Astrocyte of the spinal cord (primary cell): ENCODE data around the gene SLC24A1.

ENCODE experiments used
- DNase-seq: peaks from one replicate; pipeline ENCODE4 v3.0.0; 2011; ENCODE audit warnings: low read depth, low spot score
- H3K4me3 ChIP-seq: 2 replicates; pipeline ENCODE4 v1.5.1; 2011; ENCODE audit warnings: low read depth, mild to moderate bottlenecking, low read length, moderate library complexity
- in situ Hi-C: cut with HindIII; loops from 2 replicates; pipeline ENCODE4 v1.10.0; 2017; ENCODE audit warnings: low sequenced_read_pairs
- TF ChIP-seq, protein P1 (sequence below): IDR thresholded peaks from 2 replicates; pipeline ENCODE4 v1.5.1; 2012; ENCODE audit warnings: low read depth, mild to moderate bottlenecking, low read length, inconsistent platforms

SLC24A1 gene

DNA sequence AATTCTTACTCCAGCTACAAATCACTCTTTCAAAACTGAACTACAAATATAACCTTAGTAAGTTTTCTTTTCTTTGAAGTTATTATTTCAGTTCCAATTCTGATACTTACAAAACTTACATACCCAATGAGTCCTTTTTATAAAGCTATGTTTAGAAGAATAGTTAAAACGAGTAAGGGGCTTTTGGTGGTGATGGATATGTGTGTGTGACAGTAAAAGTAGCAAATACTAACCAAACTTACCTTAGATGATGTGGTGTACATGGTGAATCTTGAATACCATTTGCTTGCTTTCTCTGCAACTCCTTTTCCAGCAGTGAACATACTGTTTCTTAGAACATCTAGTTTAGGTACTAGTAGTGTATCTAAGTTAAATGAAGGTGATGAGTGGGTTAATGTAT is 68.4 kb downstream of the SLC24A1 start:
- in situ Hi-C loops = no loop called here
- TF ChIP-seq, protein P1, sequence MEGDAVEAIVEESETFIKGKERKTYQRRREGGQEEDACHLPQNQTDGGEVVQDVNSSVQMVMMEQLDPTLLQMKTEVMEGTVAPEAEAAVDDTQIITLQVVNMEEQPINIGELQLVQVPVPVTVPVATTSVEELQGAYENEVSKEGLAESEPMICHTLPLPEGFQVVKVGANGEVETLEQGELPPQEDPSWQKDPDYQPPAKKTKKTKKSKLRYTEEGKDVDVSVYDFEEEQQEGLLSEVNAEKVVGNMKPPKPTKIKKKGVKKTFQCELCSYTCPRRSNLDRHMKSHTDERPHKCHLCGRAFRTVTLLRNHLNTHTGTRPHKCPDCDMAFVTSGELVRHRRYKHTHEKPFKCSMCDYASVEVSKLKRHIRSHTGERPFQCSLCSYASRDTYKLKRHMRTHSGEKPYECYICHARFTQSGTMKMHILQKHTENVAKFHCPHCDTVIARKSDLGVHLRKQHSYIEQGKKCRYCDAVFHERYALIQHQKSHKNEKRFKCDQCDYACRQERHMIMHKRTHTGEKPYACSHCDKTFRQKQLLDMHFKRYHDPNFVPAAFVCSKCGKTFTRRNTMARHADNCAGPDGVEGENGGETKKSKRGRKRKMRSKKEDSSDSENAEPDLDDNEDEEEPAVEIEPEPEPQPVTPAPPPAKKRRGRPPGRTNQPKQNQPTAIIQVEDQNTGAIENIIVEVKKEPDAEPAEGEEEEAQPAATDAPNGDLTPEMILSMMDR = no peak
- no peak overlapping the region for H3K4me3 ChIP-seq
- no peak for DNase-seq

DNA sequence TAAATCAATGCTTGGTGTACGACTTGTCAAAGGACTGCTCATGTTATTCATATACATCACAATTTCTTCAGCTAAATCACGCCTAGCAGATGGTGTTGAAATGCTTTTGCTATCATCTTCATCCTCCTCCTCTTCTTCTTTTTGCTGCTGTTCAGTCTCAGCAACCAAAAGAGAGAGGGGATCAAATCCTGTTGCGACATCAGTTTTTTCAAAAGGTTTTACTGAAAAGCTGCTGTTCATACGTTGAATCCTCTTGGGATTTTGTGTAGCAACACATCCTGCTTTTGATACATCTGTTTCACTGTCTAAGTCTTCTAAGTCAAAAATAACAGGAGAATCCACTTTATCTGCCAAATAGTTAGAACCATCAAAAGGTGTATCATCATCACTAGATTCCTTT is 69.0 kb downstream of the SLC24A1 start:
- in situ Hi-C loops = no loop called here
- H3K4me3 ChIP-seq = no peak overlapping the region
- TF ChIP-seq, protein P1 = no peak
- no peak for DNase-seq

DNA sequence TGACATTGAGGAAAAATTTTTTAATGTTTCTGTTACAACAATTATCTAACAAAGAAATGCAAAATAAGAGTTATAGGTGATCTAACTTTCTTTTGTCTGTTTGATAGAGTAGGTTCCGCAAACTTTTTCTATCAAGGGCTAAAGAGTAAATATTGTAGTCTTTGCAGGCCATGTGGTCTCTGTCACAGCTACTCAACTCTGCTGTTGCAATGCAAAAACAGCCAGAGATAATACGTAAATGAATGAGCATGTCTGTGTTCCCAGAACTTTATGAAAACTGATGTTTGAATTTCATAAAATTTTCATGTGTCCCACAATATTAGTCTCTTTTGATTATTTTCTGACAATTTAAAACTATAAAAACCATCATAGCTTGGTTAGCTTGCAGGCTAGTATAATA is 73.3 kb downstream of the SLC24A1 start:
- in situ Hi-C loops = no loop called here
- no peak for DNase-seq
- TF ChIP-seq, protein P1 = no peak
- no peak overlapping the region for H3K4me3 ChIP-seq
